Trophoblast cell (in vitro differentiated cells and primary cell): ENCODE measurements around the gene NHS.

Experiments
- DNase-seq, 2 donors: peaks; one replicate each; pipeline ENCODE4 v3.0.0-alpha.2; 2016
- H2AFZ ChIP-seq: 2 replicates; pipeline ENCODE4 v1.6.1; 2013; ENCODE audit warnings: low read length, moderate library complexity, mild to moderate bottlenecking; ENCODE audit not compliant: insufficient read depth, poor library complexity
- H2AK5ac ChIP-seq: 2 replicates; pipeline ENCODE4 v1.6.1; 2013; ENCODE audit warnings: mild to moderate bottlenecking, low read length
- H2BK120ac ChIP-seq: 2 replicates; pipeline ENCODE4 v1.6.1; 2013; ENCODE audit warnings: low read length, mild to moderate bottlenecking, moderate library complexity; ENCODE audit not compliant: insufficient read depth, poor library complexity
- H2BK12ac ChIP-seq: 2 replicates; pipeline ENCODE4 v1.6.1; 2013; ENCODE audit warnings: mild to moderate bottlenecking, low read length, moderate library complexity
- H2BK5ac ChIP-seq: 2 replicates; pipeline ENCODE4 v1.6.1; 2013; ENCODE audit warnings: low read length, low read depth, moderate library complexity, mild to moderate bottlenecking; ENCODE audit not compliant: poor library complexity
- H3K14ac ChIP-seq: 2 replicates; pipeline ENCODE4 v1.6.1; 2013; ENCODE audit warnings: mild to moderate bottlenecking, low read length
- H3K18ac ChIP-seq: 2 replicates; pipeline ENCODE4 v1.6.1; 2013; ENCODE audit warnings: mild to moderate bottlenecking, low read length
- H3K23ac ChIP-seq: 2 replicates; pipeline ENCODE4 v1.6.1; 2013; ENCODE audit warnings: low read length
- H3K27ac ChIP-seq: 2 replicates; pipeline ENCODE4 v1.5.1; 2013; ENCODE audit warnings: low read depth, mild to moderate bottlenecking, inconsistent platforms, low read length, moderate library complexity
- H3K27me3 ChIP-seq: 2 replicates; pipeline ENCODE4 v1.6.1; 2013; ENCODE audit warnings: inconsistent platforms, mild to moderate bottlenecking, low read length, moderate library complexity; ENCODE audit not compliant: insufficient read depth
- H3K36me3 ChIP-seq, 2 experiments: 1 replicate in 1 of 2; 2 replicates in 1 of 2; pipeline ENCODE4 v1.6.1; 2013; ENCODE audit warnings: low read length in 2 of 2, mild to moderate bottlenecking in 2 of 2, moderate library complexity in 1 of 2; ENCODE audit not compliant: insufficient read depth in 2 of 2, control insufficient read depth in 1 of 2
- H3K4ac ChIP-seq: 2 replicates; pipeline ENCODE4 v1.6.1; 2013; ENCODE audit warnings: low read depth, mild to moderate bottlenecking, low read length, moderate library complexity
- H3K4me1 ChIP-seq, 2 experiments: 1 replicate in 1 of 2; 2 replicates in 1 of 2; pipeline ENCODE4 v1.6.1; 2013; ENCODE audit warnings: low read length in 2 of 2, mild to moderate bottlenecking in 2 of 2, moderate library complexity in 1 of 2; ENCODE audit not compliant: insufficient read depth in 2 of 2, control insufficient read depth in 1 of 2
- H3K4me2 ChIP-seq: 2 replicates; pipeline ENCODE4 v1.6.1; 2013; ENCODE audit warnings: inconsistent platforms, mild to moderate bottlenecking, low read length, moderate library complexity
- H3K4me3 ChIP-seq: 2 replicates; pipeline ENCODE4 v1.5.1; 2013; ENCODE audit warnings: mild to moderate bottlenecking, low read depth, low read length, inconsistent platforms
- H3K79me1 ChIP-seq: one replicate; pipeline ENCODE4 v1.6.1; 2013; ENCODE audit warnings: low read length
- H3K79me2 ChIP-seq: 2 replicates; pipeline ENCODE4 v1.6.1; 2013; ENCODE audit warnings: low read length, mild to moderate bottlenecking; ENCODE audit not compliant: control insufficient read depth, insufficient read depth, poor library complexity
- H3K9ac ChIP-seq: 2 replicates; pipeline ENCODE4 v1.6.1; 2013; ENCODE audit warnings: mild to moderate bottlenecking, low read length
- H3K9me3 ChIP-seq: 2 replicates; pipeline ENCODE4 v1.6.1; 2013; ENCODE audit warnings: low read depth, mild to moderate bottlenecking, control low read depth, inconsistent platforms, low read length; ENCODE audit not compliant: insufficient read depth
- H4K12ac ChIP-seq: 2 replicates; pipeline ENCODE4 v1.6.1; 2013; ENCODE audit warnings: low read depth, mild to moderate bottlenecking, low read length, moderate library complexity
- H4K8ac ChIP-seq: 2 replicates; pipeline ENCODE4 v1.6.1; 2013; ENCODE audit warnings: low read depth, mild to moderate bottlenecking, low read length, moderate library complexity
- H4K91ac ChIP-seq: one replicate; pipeline ENCODE4 v1.6.1; 2013; ENCODE audit warnings: low read depth, mild to moderate bottlenecking, low read length, moderate library complexity
- WGBS: extraction: QIAGEN DNeasy Blood & Tissue Kit; methylation state at CpG from one replicate; pipeline ENCODE4 v1.1.7; 2013; ENCODE audit warnings: missing lambda C conversion rate; ENCODE audit not compliant: insufficient read length, insufficient coverage; ENCODE audit errors: extremely low coverage; 5-methylcytosine and 5-hydroxymethylcytosine counted together

NHS gene

DNA sequence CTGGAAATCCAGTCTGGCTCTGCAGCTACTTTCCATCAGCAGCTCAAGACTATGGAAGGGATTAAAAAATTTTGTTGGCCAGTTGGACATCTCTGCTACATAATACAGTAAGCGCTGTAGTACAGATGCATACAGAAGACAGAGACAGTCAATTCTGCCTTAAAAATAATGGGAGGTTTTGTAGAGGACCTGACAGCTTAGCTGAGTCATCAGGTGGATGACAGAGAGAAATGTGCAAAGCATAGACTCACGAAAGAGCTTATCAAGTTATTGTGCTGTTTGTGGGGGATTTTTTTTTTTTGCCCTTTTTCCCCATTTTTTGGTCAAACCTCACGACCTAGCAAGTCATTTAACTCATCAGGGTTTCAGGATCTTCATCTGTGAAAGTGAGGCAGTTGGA lies 213.3 kb downstream of the NHS start:
- H2AFZ ChIP-seq = no peak overlapping the region
- H3K4ac ChIP-seq = no peak overlapping the region
- no peak overlapping the region for H4K12ac ChIP-seq
- no peak overlapping the region for H3K23ac ChIP-seq
- no peak overlapping the region for H2AK5ac ChIP-seq
- H3K4me3 ChIP-seq = no peak overlapping the region
- no peak overlapping the region for H4K91ac ChIP-seq
- no peak overlapping the region for H3K14ac ChIP-seq
- no peaks in the 10 kb centered on the region for H3K79me1 ChIP-seq
- no peak overlapping the region for H2BK120ac ChIP-seq
- DNase-seq = no peak
- no peak overlapping the region for H2BK5ac ChIP-seq
- no peak overlapping the region for H3K9ac ChIP-seq
- H3K27ac ChIP-seq = no peak overlapping the region
- no peaks in the 10 kb centered on the region for H3K36me3 ChIP-seq
- H3K27me3 ChIP-seq = no peaks in the 10 kb centered on the region
- H2BK12ac ChIP-seq = no peak overlapping the region
- H3K79me2 ChIP-seq = no peaks in the 10 kb centered on the region
- no CpG with 5 or more reads among the region's 3 CpGs for WGBS
- no peak overlapping the region for H4K8ac ChIP-seq
- no peak overlapping the region for H3K18ac ChIP-seq
- H3K9me3 ChIP-seq = no peaks in the 10 kb centered on the region
- H3K4me1 ChIP-seq = no peaks in the 10 kb centered on the region
- H3K4me2 ChIP-seq = no peak overlapping the region

DNA sequence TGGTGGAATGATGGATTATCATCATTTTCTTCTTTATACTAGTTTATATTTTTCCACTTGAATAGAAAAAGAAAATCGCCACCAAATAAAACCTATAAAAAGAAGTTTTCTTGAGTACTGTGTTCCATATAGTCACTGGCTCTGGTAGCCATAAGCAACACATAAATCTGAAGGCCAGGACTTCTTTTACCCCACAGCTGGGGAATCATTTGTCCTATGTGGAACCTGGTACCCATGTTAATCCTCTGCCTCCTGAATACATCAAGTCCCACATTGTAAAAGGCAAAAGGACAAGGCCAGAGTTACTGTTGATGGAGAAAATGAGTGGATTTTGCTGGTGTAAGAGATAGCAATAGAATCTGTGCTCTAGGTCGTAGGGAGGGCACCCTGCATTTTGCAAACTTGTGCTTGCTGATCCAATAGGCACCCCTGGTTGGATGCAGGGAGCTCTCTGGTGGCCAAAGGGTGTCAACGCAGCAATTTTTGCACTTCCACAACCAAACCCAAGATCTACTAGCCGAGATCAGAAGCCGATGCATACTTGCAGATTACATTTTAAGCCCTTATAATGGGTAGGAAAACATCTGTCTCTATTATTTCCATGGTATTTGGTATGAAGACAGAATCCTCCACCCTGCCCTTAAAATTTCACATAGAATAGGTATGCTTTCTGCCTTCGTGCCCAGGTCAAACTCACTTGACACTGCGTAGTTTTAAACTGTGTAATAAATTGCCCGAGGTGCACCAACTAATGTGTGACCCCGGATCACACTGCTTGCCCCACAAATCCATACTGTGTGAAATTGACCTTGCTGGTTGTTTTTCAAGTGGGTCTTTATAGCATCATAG lies 216.1 kb downstream of the NHS start:
- no peaks in the 10 kb centered on the region for H3K9me3 ChIP-seq
- H3K4me3 ChIP-seq = no peak overlapping the region
- no CpG with 5 or more reads among the region's 9 CpGs for WGBS
- no peak overlapping the region for H4K12ac ChIP-seq
- H2BK12ac ChIP-seq = no peak overlapping the region
- no peak overlapping the region for H4K8ac ChIP-seq
- H2AK5ac ChIP-seq = no peak overlapping the region
- H3K79me1 ChIP-seq = no peaks in the 10 kb centered on the region
- H2BK120ac ChIP-seq = no peak overlapping the region
- H3K79me2 ChIP-seq = no peaks in the 10 kb centered on the region
- no peak overlapping the region for H2BK5ac ChIP-seq
- no peaks in the 10 kb centered on the region for H3K4me1 ChIP-seq
- DNase-seq = peak; percentile 27 to 64
- no peaks in the 10 kb centered on the region for H3K36me3 ChIP-seq
- H3K27ac ChIP-seq = no peak overlapping the region
- H3K9ac ChIP-seq = no peak overlapping the region
- no peak overlapping the region for H3K4me2 ChIP-seq
- H3K18ac ChIP-seq = no peak overlapping the region
- no peak overlapping the region for H3K4ac ChIP-seq
- no peaks in the 10 kb centered on the region for H3K27me3 ChIP-seq
- H2AFZ ChIP-seq = no peak overlapping the region
- no peak overlapping the region for H4K91ac ChIP-seq
- no peak overlapping the region for H3K23ac ChIP-seq
- H3K14ac ChIP-seq = no peak overlapping the region

DNA sequence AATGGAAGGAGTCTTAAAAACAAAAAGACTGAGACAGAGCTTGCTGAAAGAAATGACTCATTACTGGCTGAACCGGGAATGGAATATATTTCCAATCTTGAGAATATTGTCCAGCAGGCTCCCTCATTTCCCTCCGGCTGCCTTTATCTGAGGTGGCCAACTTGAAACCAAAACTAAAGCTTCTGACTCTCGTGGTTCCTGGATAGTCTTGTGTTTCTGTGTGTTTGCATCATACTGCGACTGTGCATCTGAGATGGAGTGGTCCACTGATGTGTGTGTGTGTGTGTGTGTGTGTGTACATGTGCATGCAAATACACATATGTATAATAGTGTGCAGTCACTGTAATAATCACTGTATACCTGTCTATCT lies 216.7 kb downstream of the NHS start:
- H3K18ac ChIP-seq = no peak overlapping the region
- no peak overlapping the region for H3K23ac ChIP-seq
- no peak overlapping the region for H3K27ac ChIP-seq
- H3K36me3 ChIP-seq = no peaks in the 10 kb centered on the region
- H2AK5ac ChIP-seq = no peak overlapping the region
- H2BK5ac ChIP-seq = no peak overlapping the region
- peak in 1 of 2 donors; percentile 44 for DNase-seq
- no peak overlapping the region for H4K91ac ChIP-seq
- WGBS = no CpG with 5 or more reads among the region's 4 CpGs
- H3K9me3 ChIP-seq = no peaks in the 10 kb centered on the region
- H3K4me1 ChIP-seq = peaks cover 0 to 3% of the 10 kb centered on the region in 2 experiments
- H3K27me3 ChIP-seq = no peaks in the 10 kb centered on the region
- no peak overlapping the region for H4K8ac ChIP-seq
- H2BK12ac ChIP-seq = no peak overlapping the region
- no peak overlapping the region for H2BK120ac ChIP-seq
- no peak overlapping the region for H3K4me2 ChIP-seq
- no peak overlapping the region for H3K9ac ChIP-seq
- H3K4ac ChIP-seq = no peak overlapping the region
- no peaks in the 10 kb centered on the region for H3K79me1 ChIP-seq
- no peak overlapping the region for H2AFZ ChIP-seq
- H3K14ac ChIP-seq = no peak overlapping the region
- no peak overlapping the region for H4K12ac ChIP-seq
- no peaks in the 10 kb centered on the region for H3K79me2 ChIP-seq
- H3K4me3 ChIP-seq = no peak overlapping the region

DNA sequence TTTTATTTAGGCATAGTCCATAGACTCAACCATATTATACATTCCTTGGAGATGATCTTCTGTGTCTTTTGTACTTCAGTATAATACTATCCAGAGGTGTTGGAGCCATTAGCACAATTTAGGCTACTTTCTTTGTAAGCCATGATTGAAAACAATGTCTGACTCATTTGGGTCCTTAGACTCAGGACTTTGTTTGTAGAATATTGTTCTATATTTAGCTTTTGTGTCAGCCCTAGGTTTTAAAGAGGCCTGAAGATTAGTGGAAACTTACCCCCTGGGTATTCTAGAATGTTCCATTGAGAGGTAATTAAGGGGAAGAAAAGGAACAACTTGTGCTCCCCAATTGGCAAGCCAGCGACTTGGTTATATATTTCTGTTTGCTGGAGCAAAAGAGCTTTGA lies 217.1 kb downstream of the NHS start:
- no peak overlapping the region for H2AK5ac ChIP-seq
- no peak for DNase-seq
- no peaks in the 10 kb centered on the region for H3K27me3 ChIP-seq
- H4K12ac ChIP-seq = no peak overlapping the region
- no peaks in the 10 kb centered on the region for H3K9me3 ChIP-seq
- H3K9ac ChIP-seq = no peak overlapping the region
- H4K91ac ChIP-seq = no peak overlapping the region
- no peaks in the 10 kb centered on the region for H3K36me3 ChIP-seq
- no peak overlapping the region for H2BK12ac ChIP-seq
- H3K27ac ChIP-seq = no peak overlapping the region
- H4K8ac ChIP-seq = no peak overlapping the region
- no peak overlapping the region for H3K4ac ChIP-seq
- no peaks in the 10 kb centered on the region for H3K79me2 ChIP-seq
- no peak overlapping the region for H3K4me3 ChIP-seq
- H2AFZ ChIP-seq = no peak overlapping the region
- no peak overlapping the region for H3K18ac ChIP-seq
- H2BK120ac ChIP-seq = no peak overlapping the region
- no peak overlapping the region for H3K23ac ChIP-seq
- WGBS = no CpG with 5 or more reads among the region's 1 CpG
- peaks cover 0 to 3% of the 10 kb centered on the region in 2 experiments for H3K4me1 ChIP-seq
- no peak overlapping the region for H2BK5ac ChIP-seq
- H3K4me2 ChIP-seq = no peak overlapping the region
- H3K14ac ChIP-seq = no peak overlapping the region
- no peaks in the 10 kb centered on the region for H3K79me1 ChIP-seq
